Ascending aorta (tissue), 2 donors: Measurements from ENCODE around the gene SNX20. TPM values are rescaled to one million over a fixed set of nuclear protein-coding genes. Genes with fewer than 3 reads are reported as not detected.

ENCODE experiments used
- DNase-seq, 2 donors: peaks; one replicate each; pipeline ENCODE4 v3.0.0-alpha.2; 2019; ENCODE audit warnings: low spot score in 2 of 2
- H3K27ac ChIP-seq, 2 donors: fragments of 200-600 bp; sonication (generic); one replicate each; pipeline ENCODE4 v1.5.1; 2016 to 2017; ENCODE audit warnings: mild to moderate bottlenecking in 1 of 2
- H3K27me3 ChIP-seq: fragments of 200-600 bp; sonication (generic); one replicate; pipeline ENCODE4 v1.5.1; 2017
- H3K36me3 ChIP-seq, 2 donors: fragments of 200-600 bp; sonication (generic); one replicate each; pipeline ENCODE4 v1.5.1; 2016
- H3K4me1 ChIP-seq, 2 donors: fragments of 200-600 bp; sonication (generic); one replicate each; pipeline ENCODE4 v1.5.1; 2016 to 2017; ENCODE audit warnings: mild to moderate bottlenecking in 1 of 2
- H3K4me3 ChIP-seq, 2 donors: fragments of 200-600 bp; sonication (generic); one replicate each; pipeline ENCODE4 v1.5.1; 2016 to 2017; ENCODE audit warnings: mild to moderate bottlenecking in 1 of 2
- H3K9me3 ChIP-seq, 2 donors: fragments of 200-600 bp; sonication (generic); one replicate each; pipeline ENCODE4 v1.5.1; 2016
- intact Hi-C: fragments of 100-400 bp; cut with DNase I; formaldehyde crosslinking; loops from one replicate; pipeline ENCODE4 v1.15.1; 2023
- total RNA-seq: library from RNA; depleted of rRNA; stranded (reverse); fragments of >200 nt; gene quantifications from one replicate; pipeline ENCODE4 v1.1.0, GENCODE V29; 2016
- TF ChIP-seq, protein P1 (sequence below), 3 experiments: fragments of 200-600 bp in 2 of 3; fragments of 450-650 bp in 1 of 3; sonication (generic) in 2 of 3; IDR thresholded peaks; one replicate each; pipeline ENCODE4 v1.5.1; 2016 to 2019; ENCODE audit warnings: antibody characterized with exemption in 3 of 3, mild to moderate bottlenecking in 1 of 3, moderate library complexity in 1 of 3

Gene SNX20
- total RNA-seq, 1 donor from 2014 or later: 3.2 TPM

DNA sequence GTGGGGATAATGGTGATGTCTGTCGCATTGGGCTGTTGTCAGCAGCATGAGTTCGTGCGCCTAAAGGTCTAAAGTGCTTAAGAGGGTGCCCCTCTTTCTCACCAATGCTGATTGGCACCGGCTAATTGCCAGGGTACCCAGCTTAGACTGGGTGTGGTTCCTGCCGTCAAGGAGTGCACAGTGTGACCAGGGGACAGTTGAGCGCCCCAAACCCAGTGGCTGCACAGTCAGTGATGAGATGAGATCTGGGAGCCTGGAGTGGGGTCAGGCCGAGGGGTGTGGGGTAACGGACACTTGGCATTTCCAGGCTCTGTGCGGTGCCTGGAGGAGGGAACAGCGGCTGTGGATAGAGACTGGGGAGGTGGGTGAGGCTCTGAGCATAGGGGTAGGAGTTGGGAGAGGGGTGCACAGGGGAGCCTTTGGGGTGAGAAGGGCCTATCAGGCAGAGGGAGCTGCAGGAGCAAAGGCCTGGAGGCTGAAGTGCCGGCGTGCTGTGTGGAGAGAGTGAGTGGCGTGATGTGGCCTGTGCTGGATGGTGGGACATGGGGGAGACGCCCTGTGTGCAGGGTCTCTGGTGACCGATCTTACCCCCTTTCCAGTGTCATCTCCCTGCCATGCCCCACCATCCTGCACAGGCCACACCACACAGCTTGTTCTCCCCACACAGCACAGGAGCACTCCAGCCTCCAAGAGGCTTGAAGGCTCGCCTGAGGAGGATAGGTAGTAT lies 58.3 kb downstream of the SNX20 start:
- no peak overlapping the region for H3K27ac ChIP-seq
- no peaks in the 10 kb centered on the region for H3K9me3 ChIP-seq
- H3K36me3 ChIP-seq: peaks cover 23 to 47% of the 10 kb centered on the region in 2 donors
- intact Hi-C loops: no loop called here
- peaks cover 4 to 12% of the 10 kb centered on the region in 2 donors for H3K4me1 ChIP-seq
- no peak for DNase-seq
- no peaks in the 10 kb centered on the region for H3K27me3 ChIP-seq
- TF ChIP-seq, protein P1, sequence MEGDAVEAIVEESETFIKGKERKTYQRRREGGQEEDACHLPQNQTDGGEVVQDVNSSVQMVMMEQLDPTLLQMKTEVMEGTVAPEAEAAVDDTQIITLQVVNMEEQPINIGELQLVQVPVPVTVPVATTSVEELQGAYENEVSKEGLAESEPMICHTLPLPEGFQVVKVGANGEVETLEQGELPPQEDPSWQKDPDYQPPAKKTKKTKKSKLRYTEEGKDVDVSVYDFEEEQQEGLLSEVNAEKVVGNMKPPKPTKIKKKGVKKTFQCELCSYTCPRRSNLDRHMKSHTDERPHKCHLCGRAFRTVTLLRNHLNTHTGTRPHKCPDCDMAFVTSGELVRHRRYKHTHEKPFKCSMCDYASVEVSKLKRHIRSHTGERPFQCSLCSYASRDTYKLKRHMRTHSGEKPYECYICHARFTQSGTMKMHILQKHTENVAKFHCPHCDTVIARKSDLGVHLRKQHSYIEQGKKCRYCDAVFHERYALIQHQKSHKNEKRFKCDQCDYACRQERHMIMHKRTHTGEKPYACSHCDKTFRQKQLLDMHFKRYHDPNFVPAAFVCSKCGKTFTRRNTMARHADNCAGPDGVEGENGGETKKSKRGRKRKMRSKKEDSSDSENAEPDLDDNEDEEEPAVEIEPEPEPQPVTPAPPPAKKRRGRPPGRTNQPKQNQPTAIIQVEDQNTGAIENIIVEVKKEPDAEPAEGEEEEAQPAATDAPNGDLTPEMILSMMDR (IDR thresholded peaks at IDR 0.05): no peak
- H3K4me3 ChIP-seq: no peak overlapping the region

DNA sequence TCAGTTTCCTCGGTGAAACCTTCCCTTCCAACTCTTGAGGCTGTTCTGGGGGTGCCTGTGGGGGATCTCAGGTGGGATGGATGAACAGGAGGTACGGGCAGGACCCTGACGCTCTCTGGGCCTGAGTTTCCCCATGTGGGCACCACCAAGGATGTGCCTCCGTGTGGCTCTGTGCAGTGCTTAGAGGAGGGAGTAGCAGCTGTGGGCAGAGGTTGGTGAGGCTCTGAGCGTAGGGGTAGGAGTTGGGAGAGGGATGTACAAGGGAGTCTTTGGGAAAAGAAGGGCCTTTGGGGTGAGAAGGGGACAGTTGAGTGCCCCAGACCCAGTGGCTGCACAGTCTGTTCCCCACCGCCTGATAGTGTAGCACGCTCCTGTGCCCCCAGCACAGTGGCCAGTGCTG lies 59.1 kb downstream of the SNX20 start:
- Histone ChIP-seq H3K9me3 (no peaks in the 10 kb centered on the region), H3K4me3 (no peak overlapping the region)
- intact Hi-C loops: no loop called here

More for the DNA sequence above, 59.1 kb downstream of the SNX20 start:
- H3K4me1 ChIP-seq: peaks cover 4 to 8% of the 10 kb centered on the region in 2 donors
- H3K27me3 ChIP-seq: no peaks in the 10 kb centered on the region
- TF ChIP-seq, protein P1 (IDR thresholded peaks at IDR 0.05): no peak
- no peak overlapping the region for H3K27ac ChIP-seq
- H3K36me3 ChIP-seq: peaks cover 26 to 52% of the 10 kb centered on the region in 2 donors
- DNase-seq: no peak

Other genes with a start within 250 kb of the SNX20 start
- gene NKD1, start 132.9 kb downstream of the SNX20 start, total RNA-seq: 33.2 TPM
- gene NOD2, start 12.3 kb upstream of the SNX20 start, total RNA-seq: 3.8 TPM
- 33.2 TPM for gene CYLD, start 60.8 kb upstream of the SNX20 start, total RNA-seq